Measurements from ENCODE around the gene LRBA. TPM values are rescaled to one million over a fixed set of nuclear protein-coding genes. Genes with fewer than 3 reads are reported as not detected.

Gene LRBA
- total RNA-seq, 1 experiment from 2014 or later, result 69.1 TPM

GRCh38 chr4:150371869-150372268 is 643.2 kb downstream of the LRBA start:
- Mint-ChIP-seq H3K4me1 (peaks cover 15% of the 10 kb centered on the region), H3K9me3 (peaks cover 7% of the 10 kb centered on the region), H3K27ac (no peak overlapping the region), H3K36me3 (no peaks in the 10 kb centered on the region), H3K27me3 (ENCODE audit: low read depth) (peaks cover 44% of the 10 kb centered on the region), H3K4me3 (no peak overlapping the region)
- ATAC-seq, result no peak
- no peak for DNase-seq (ENCODE audit: low spot score)
- no peak for TF ChIP-seq STAT6 (CRISPR knock-in tag; conservative IDR thresholded peaks at IDR 0.05; ENCODE audit: low read depth)
- TF ChIP-seq ZSCAN18 (CRISPR knock-in tag; IDR thresholded peaks at IDR 0.05), result no peak
- TF ChIP-seq ZBTB43 (CRISPR knock-in tag; IDR thresholded peaks at IDR 0.05), result no peak
- no peak for TF ChIP-seq RELA (CRISPR knock-in tag; IDR thresholded peaks at IDR 0.05; ENCODE audit: borderline replicate concordance)
- no peak for TF ChIP-seq PRDM15 (CRISPR knock-in tag; IDR thresholded peaks at IDR 0.05)
- TF ChIP-seq ZNF532 (CRISPR knock-in tag; IDR thresholded peaks at IDR 0.05; ENCODE audit: borderline replicate concordance), result no peak
- no peak for TF ChIP-seq ATF2 (CRISPR knock-in tag; IDR thresholded peaks at IDR 0.05; ENCODE audit: borderline replicate concordance, low read depth)
- no peak for TF ChIP-seq PREB (CRISPR knock-in tag; IDR thresholded peaks at IDR 0.05; ENCODE audit: borderline replicate concordance)
- no peak for TF ChIP-seq NFE2L1 (CRISPR knock-in tag; IDR thresholded peaks at IDR 0.05)
- TF ChIP-seq ZNF512 (CRISPR knock-in tag; IDR thresholded peaks at IDR 0.05; ENCODE audit: borderline replicate concordance), result no peak
- no peak for TF ChIP-seq TP53 (CRISPR knock-in tag; IDR thresholded peaks at IDR 0.05)
- POLR2A ChIA-PET, result no interaction called here
- CTCF ChIA-PET, result no interaction called here
